Vagina (tissue), 2 donors: Measurements from ENCODE around the gene RGL4. TPM values are rescaled to one million over a fixed set of nuclear protein-coding genes. Genes with fewer than 3 reads are reported as not detected.

Experiments used
- DNase-seq, 2 donors: peaks; one replicate each; pipeline ENCODE4 v3.0.0-alpha.2; 2017; ENCODE audit errors: extremely low spot score in 2 of 2
- H3K27ac ChIP-seq: fragments of 200-600 bp; sonication (generic); one replicate; pipeline ENCODE4 v1.5.1; 2019
- H3K27me3 ChIP-seq: fragments of 200-600 bp; sonication (generic); one replicate; pipeline ENCODE4 v1.5.1; 2019
- H3K36me3 ChIP-seq, 2 donors: fragments of 200-600 bp; sonication (generic); one replicate each; pipeline ENCODE4 v1.5.1; 2017 to 2019
- H3K4me1 ChIP-seq: fragments of 200-600 bp; sonication (generic); one replicate; pipeline ENCODE4 v1.5.1; 2019
- H3K4me3 ChIP-seq, 2 donors: fragments of 200-600 bp; sonication (generic); 1 replicate in 1 of 2; 2 replicates in 1 of 2; pipeline ENCODE4 v1.5.1; 2016 to 2019
- H3K9me3 ChIP-seq: fragments of 200-600 bp; sonication (generic); one replicate; pipeline ENCODE4 v1.5.1; 2019
- POLR2A ChIP-seq, 2 donors: fragments of 450-650 bp; IDR thresholded peaks; one replicate each; pipeline ENCODE4 v1.6.1; 2017; ENCODE audit warnings: antibody characterized with exemption in 2 of 2, mild to moderate bottlenecking in 2 of 2, moderate library complexity in 2 of 2
- POLR2AphosphoS5 ChIP-seq, 2 donors: sonication (generic); formaldehyde crosslinking; IDR thresholded peaks; one replicate each; pipeline ENCODE4 v1.9.0; 2017; ENCODE audit warnings: antibody characterized with exemption in 2 of 2, mild to moderate bottlenecking in 2 of 2, low read depth in 1 of 2; ENCODE audit not compliant: insufficient read depth in 1 of 2
- intact Hi-C: fragments of 100-400 bp; cut with DNase I; formaldehyde crosslinking; loops from one replicate; pipeline ENCODE4 v1.15.1; 2023
- total RNA-seq: library from RNA; depleted of rRNA; stranded (reverse); fragments of >200 nt; gene quantifications from one replicate; pipeline ENCODE4 v1.2.3, GENCODE V29; 2016
- TF ChIP-seq, protein P1 (sequence below), 3 experiments: fragments of 450-650 bp in 2 of 3; fragments of 200-600 bp in 1 of 3; sonication (generic) in 1 of 3; IDR thresholded peaks; one replicate each; pipeline ENCODE4 v1.5.1; 2017 to 2019; ENCODE audit warnings: antibody characterized with exemption in 3 of 3, mild to moderate bottlenecking in 2 of 3, moderate library complexity in 2 of 3

Gene RGL4
- total RNA-seq, 1 donor from 2014 or later, result not detected

GRCh38 chr22:23692598-23693291 lies 1.9 kb downstream of the RGL4 start:
- no peak overlapping the region for H3K27ac ChIP-seq
- H3K9me3 ChIP-seq, result no peaks in the 10 kb centered on the region
- no peak for DNase-seq
- TF ChIP-seq POLR2A (IDR thresholded peaks at IDR 0.05) (no peak), POLR2AphosphoS5 (IDR thresholded peaks at IDR 0.05; ENCODE audit: insufficient read depth in 1 of 2, low read depth in 1 of 2) (no peak)
- TF ChIP-seq, protein P1, sequence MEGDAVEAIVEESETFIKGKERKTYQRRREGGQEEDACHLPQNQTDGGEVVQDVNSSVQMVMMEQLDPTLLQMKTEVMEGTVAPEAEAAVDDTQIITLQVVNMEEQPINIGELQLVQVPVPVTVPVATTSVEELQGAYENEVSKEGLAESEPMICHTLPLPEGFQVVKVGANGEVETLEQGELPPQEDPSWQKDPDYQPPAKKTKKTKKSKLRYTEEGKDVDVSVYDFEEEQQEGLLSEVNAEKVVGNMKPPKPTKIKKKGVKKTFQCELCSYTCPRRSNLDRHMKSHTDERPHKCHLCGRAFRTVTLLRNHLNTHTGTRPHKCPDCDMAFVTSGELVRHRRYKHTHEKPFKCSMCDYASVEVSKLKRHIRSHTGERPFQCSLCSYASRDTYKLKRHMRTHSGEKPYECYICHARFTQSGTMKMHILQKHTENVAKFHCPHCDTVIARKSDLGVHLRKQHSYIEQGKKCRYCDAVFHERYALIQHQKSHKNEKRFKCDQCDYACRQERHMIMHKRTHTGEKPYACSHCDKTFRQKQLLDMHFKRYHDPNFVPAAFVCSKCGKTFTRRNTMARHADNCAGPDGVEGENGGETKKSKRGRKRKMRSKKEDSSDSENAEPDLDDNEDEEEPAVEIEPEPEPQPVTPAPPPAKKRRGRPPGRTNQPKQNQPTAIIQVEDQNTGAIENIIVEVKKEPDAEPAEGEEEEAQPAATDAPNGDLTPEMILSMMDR (IDR thresholded peaks at IDR 0.05), result no peak
- no peaks in the 10 kb centered on the region for H3K27me3 ChIP-seq
- no peaks in the 10 kb centered on the region for H3K4me1 ChIP-seq
- H3K4me3 ChIP-seq, result no peak overlapping the region
- peaks cover 0 to 20% of the 10 kb centered on the region in 2 donors for H3K36me3 ChIP-seq
- intact Hi-C loops, result no loop called here

DNA sequence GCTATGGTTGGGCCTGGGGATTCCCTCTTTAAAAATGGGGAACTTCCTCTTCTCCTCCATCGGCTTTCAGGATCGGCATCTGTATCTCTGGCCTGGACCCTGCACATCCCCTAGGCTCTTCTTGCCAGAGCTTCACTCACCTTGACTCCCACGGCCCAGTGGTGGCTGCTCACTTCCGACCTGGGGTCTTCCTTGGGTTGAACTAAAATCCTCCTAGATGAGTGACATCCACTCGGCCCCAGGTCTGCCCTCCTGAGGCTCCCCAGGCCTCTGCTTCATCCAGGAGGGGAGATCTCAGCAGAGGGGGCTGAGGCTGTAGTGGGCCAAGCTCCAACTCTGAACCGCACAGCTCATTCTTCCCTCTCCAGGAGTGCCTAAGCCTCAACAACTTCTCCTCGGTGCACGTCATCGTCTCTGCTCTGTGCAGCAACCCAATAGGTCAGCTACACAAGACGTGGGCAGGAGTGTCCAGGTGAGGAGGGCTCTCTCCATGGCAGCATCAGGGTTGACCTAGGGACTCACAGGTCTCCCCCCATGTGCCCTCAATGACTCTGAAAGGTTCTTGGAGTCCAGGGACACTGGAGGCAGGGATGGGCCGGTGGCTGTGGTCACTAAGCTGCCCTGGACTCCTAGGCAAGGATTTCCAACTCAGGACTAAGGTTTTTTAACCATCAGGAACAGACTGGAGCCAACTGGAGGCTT lies 3.3 kb downstream of the RGL4 start:
- no peak for DNase-seq
- peaks cover 0 to 29% of the 10 kb centered on the region in 2 donors for H3K36me3 ChIP-seq
- H3K4me3 ChIP-seq, result no peak overlapping the region
- TF ChIP-seq POLR2A (IDR thresholded peaks at IDR 0.05) (no peak), POLR2AphosphoS5 (IDR thresholded peaks at IDR 0.05; ENCODE audit: insufficient read depth in 1 of 2, low read depth in 1 of 2) (no peak)
- TF ChIP-seq, protein P1 (IDR thresholded peaks at IDR 0.05), result no peak
- H3K27ac ChIP-seq, result no peak overlapping the region
- H3K4me1 ChIP-seq, result no peaks in the 10 kb centered on the region
- H3K9me3 ChIP-seq, result no peaks in the 10 kb centered on the region
- H3K27me3 ChIP-seq, result no peaks in the 10 kb centered on the region
- intact Hi-C loops, result no loop called here

DNA sequence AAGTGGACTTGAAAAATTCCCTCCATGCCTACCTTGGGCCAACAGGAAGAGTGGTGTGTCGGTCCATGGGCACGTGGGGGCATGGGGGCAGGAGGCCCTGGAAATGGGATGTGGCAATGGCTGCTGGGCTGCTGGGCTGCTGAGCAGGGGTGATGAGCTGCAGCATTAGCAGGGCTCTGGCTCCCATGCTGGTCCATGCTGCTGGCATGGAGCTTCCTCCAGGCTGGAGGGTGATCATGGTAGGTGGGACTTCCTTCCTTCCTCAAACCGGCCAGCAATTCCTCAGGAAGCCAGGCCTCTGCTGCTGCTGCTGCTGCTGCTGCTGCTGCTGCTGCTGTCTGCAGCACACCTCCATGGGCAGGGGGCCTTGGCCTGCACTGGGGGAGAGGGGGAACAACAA lies 4.3 kb downstream of the RGL4 start:
- DNase-seq, result no peak
- Histone ChIP-seq H3K9me3 (no peaks in the 10 kb centered on the region), H3K27ac (no peak overlapping the region), H3K4me1 (no peaks in the 10 kb centered on the region), H3K4me3 (no peak overlapping the region), H3K36me3 (peaks cover 0 to 30% of the 10 kb centered on the region in 2 donors), H3K27me3 (no peaks in the 10 kb centered on the region)
- TF ChIP-seq POLR2A (IDR thresholded peaks at IDR 0.05) (no peak), POLR2AphosphoS5 (IDR thresholded peaks at IDR 0.05; ENCODE audit: insufficient read depth in 1 of 2, low read depth in 1 of 2) (no peak)
- TF ChIP-seq, protein P1 (IDR thresholded peaks at IDR 0.05), result no peak
- intact Hi-C loops, result no loop called here

DNA sequence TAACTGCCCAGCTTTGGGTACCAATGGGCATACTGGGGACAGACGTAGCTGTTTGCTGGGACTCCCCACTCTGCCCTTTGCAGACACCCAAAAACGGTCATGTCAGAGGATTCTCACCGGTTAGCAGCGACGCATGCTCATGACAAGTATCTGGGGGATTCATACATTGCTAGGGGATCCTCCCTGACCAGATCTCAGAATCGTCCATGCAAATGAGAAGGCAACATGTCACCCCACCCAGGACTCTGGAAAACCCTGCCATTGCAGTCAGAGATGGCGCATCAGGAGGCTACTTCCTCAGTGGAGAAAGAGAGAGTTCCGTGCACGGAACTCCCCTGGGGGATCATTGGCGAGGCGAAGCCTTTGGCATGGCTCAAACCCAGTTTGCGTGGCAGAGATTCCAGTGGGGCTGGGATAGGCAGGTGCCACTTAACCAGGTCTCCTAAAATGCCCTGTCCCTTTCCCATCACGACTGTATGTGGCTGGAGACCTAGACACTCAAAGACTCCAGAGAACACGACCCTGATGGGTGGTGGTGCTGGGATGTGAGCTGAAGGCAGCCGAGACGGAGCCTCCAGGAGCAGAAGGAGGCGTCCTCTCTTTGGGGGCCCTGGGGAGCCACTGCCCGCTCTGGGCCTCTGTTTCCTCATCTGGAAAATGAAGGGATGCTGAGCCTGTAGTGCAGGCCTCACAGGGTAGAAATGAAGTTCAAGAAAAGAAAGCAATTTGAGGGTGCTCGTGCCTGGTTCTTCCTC lies 4.9 kb downstream of the RGL4 start:
- Histone ChIP-seq H3K4me3 (no peak overlapping the region), H3K9me3 (no peaks in the 10 kb centered on the region), H3K36me3 (peaks cover 2 to 34% of the 10 kb centered on the region in 2 donors), H3K27ac (no peak overlapping the region), H3K4me1 (no peaks in the 10 kb centered on the region), H3K27me3 (no peaks in the 10 kb centered on the region)
- TF ChIP-seq, protein P1 (IDR thresholded peaks at IDR 0.05), result no peak
- TF ChIP-seq POLR2AphosphoS5 (IDR thresholded peaks at IDR 0.05; ENCODE audit: insufficient read depth in 1 of 2, low read depth in 1 of 2), result no peak
- no peak for TF ChIP-seq POLR2A (IDR thresholded peaks at IDR 0.05)
- intact Hi-C loops, result no loop called here
- DNase-seq, result no peak
